HG03103 (cell line): ENCODE data around the gene RGS11.

Experiments used
- ATAC-seq: cut with Tn5 transposase; IDR thresholded peaks from one replicate; pipeline ENCODE4 v1.9.1; 2021; ENCODE audit warnings: low read depth; ENCODE audit not compliant: unreplicated experiment

RGS11 gene

GRCh38 chr16:275786-276232, at the start of gene RGS11:
TSS of gene RGS11 (minus strand) at chr16:275944. CDS start at chr16:275911, 33 bp downstream.
- ATAC-seq = no peak

GRCh38 chr16:324451-325334, 48.9 kb upstream of the RGS11 start:
- no peak for ATAC-seq

- no peak for ATAC-seq
Measured at GRCh38 chr16:324201-324450, 48.4 kb upstream of the RGS11 start.

GRCh38 chr16:322476-323143, 46.9 kb upstream of the RGS11 start:
- ATAC-seq = no peak

- ATAC-seq = no peak
Measured at GRCh38 chr16:321532-321931, 45.8 kb upstream of the RGS11 start.

- ATAC-seq = no peak
Measured at GRCh38 chr16:320206-320605, 44.5 kb upstream of the RGS11 start.

GRCh38 chr16:318628-319027, 42.9 kb upstream of the RGS11 start:
- ATAC-seq = no peak

- no peak for ATAC-seq
Measured at GRCh38 chr16:317583-317982, 41.8 kb upstream of the RGS11 start.

- no peak for ATAC-seq
Measured at GRCh38 chr16:316741-317464, 41.2 kb upstream of the RGS11 start.

- no peak for ATAC-seq
Measured at GRCh38 chr16:314795-315299, 39.1 kb upstream of the RGS11 start.

GRCh38 chr16:314351-314750, 38.6 kb upstream of the RGS11 start:
- no peak for ATAC-seq

GRCh38 chr16:311725-312124, 36.0 kb upstream of the RGS11 start:
- no peak for ATAC-seq

- no peak for ATAC-seq
Measured at GRCh38 chr16:309476-309875, 33.7 kb upstream of the RGS11 start.

- ATAC-seq = no peak
Measured at GRCh38 chr16:307691-308312, 32.1 kb upstream of the RGS11 start.

- no peak for ATAC-seq
Measured at GRCh38 chr16:306911-307370, 31.2 kb upstream of the RGS11 start.

GRCh38 chr16:305916-306626, 30.3 kb upstream of the RGS11 start:
- no peak for ATAC-seq

GRCh38 chr16:303760-304505, 28.2 kb upstream of the RGS11 start:
- ATAC-seq = no peak

GRCh38 chr16:301950-302349, 26.2 kb upstream of the RGS11 start:
- ATAC-seq = no peak

GRCh38 chr16:301235-301634, 25.5 kb upstream of the RGS11 start:
- ATAC-seq = no peak
